ENCODE measurements around the gene ARFIP1.

GRCh38 chr4:152886201-152886600 is 106.4 kb downstream of the ARFIP1 start:
- TF ChIP-seq CTCF (IDR thresholded peaks at IDR 0.05) (no peak), POLR2A (IDR thresholded peaks at IDR 0.05) (no peak)
